Measurements from ENCODE around the gene EPB41L1. TPM values are rescaled to one million over a fixed set of nuclear protein-coding genes. Genes with fewer than 3 reads are reported as not detected.

EPB41L1 gene
- total RNA-seq, 2 donors from 2014 or later: 17.5 to 18.1 TPM

GRCh38 chr20:36217226-36217625 lies 62.7 kb downstream of the EPB41L1 start:
- H3K9me3 ChIP-seq: no peaks in the 10 kb centered on the region
- no peak overlapping the region for H3K27ac ChIP-seq
- no peaks in the 10 kb centered on the region for H3K36me3 ChIP-seq
- DNase-seq (ENCODE audit: low spot score): no peak
- H3K4me1 ChIP-seq: no peaks in the 10 kb centered on the region
- H3K4me3 ChIP-seq: no peak overlapping the region
- H3K27me3 ChIP-seq: no peaks in the 10 kb centered on the region
- no peak for TF ChIP-seq CTCF (IDR thresholded peaks at IDR 0.05)

GRCh38 chr20:36218380-36219064 lies 64.0 kb downstream of the EPB41L1 start:
- Histone ChIP-seq H3K4me3 (no peak overlapping the region), H3K27me3 (no peaks in the 10 kb centered on the region), H3K27ac (no peak overlapping the region), H3K36me3 (no peaks in the 10 kb centered on the region), H3K9me3 (no peaks in the 10 kb centered on the region), H3K4me1 (no peaks in the 10 kb centered on the region)
- no peak for TF ChIP-seq CTCF (IDR thresholded peaks at IDR 0.05)
- DNase-seq (ENCODE audit: low spot score): no peak

GRCh38 chr20:36219671-36220220 lies 65.2 kb downstream of the EPB41L1 start:
- H3K27ac ChIP-seq: no peak overlapping the region
- no peak for DNase-seq (ENCODE audit: low spot score)
- TF ChIP-seq CTCF (IDR thresholded peaks at IDR 0.05): no peak
- no peak overlapping the region for H3K4me3 ChIP-seq
- H3K36me3 ChIP-seq: no peaks in the 10 kb centered on the region
- no peaks in the 10 kb centered on the region for H3K27me3 ChIP-seq
- H3K9me3 ChIP-seq: no peaks in the 10 kb centered on the region
- no peaks in the 10 kb centered on the region for H3K4me1 ChIP-seq

- no peak overlapping the region for H3K4me3 ChIP-seq
- H3K36me3 ChIP-seq: no peaks in the 10 kb centered on the region
- no peaks in the 10 kb centered on the region for H3K4me1 ChIP-seq
- H3K9me3 ChIP-seq: no peaks in the 10 kb centered on the region
- H3K27me3 ChIP-seq: no peaks in the 10 kb centered on the region
- TF ChIP-seq CTCF (IDR thresholded peaks at IDR 0.05): no peak
- H3K27ac ChIP-seq: no peak overlapping the region
- DNase-seq (ENCODE audit: low spot score): no peak
Measured at GRCh38 chr20:36225666-36226065, 71.1 kb downstream of the EPB41L1 start.

GRCh38 chr20:36228770-36229169 lies 74.2 kb downstream of the EPB41L1 start:
- no peaks in the 10 kb centered on the region for H3K36me3 ChIP-seq
- DNase-seq (ENCODE audit: low spot score): no peak
- no peak for TF ChIP-seq CTCF (IDR thresholded peaks at IDR 0.05)

GRCh38 chr20:36230019-36230418 lies 75.5 kb downstream of the EPB41L1 start:
- no peak for DNase-seq (ENCODE audit: low spot score)
- Histone ChIP-seq H3K4me1 (no peaks in the 10 kb centered on the region), H3K9me3 (no peaks in the 10 kb centered on the region), H3K27me3 (no peaks in the 10 kb centered on the region), H3K4me3 (no peak overlapping the region), H3K36me3 (no peaks in the 10 kb centered on the region), H3K27ac (no peak overlapping the region)
- TF ChIP-seq CTCF (IDR thresholded peaks at IDR 0.05): no peak

More at GRCh38 chr20:36228770-36229169, 74.2 kb downstream of the EPB41L1 start:
- Histone ChIP-seq H3K4me3 (no peak overlapping the region), H3K9me3 (no peaks in the 10 kb centered on the region), H3K27me3 (no peaks in the 10 kb centered on the region), H3K4me1 (no peaks in the 10 kb centered on the region), H3K27ac (no peak overlapping the region)
